Vagina (tissue), 2 donors: Measurements from ENCODE around the gene PRKAG2. TPM values are rescaled to one million over a fixed set of nuclear protein-coding genes. Genes with fewer than 3 reads are reported as not detected.

ENCODE experiments used
- DNase-seq, 2 donors: peaks; one replicate each; pipeline ENCODE4 v3.0.0-alpha.2; 2017; ENCODE audit errors: extremely low spot score in 2 of 2
- H3K27ac ChIP-seq: fragments of 200-600 bp; sonication (generic); one replicate; pipeline ENCODE4 v1.5.1; 2019
- H3K27me3 ChIP-seq: fragments of 200-600 bp; sonication (generic); one replicate; pipeline ENCODE4 v1.5.1; 2019
- H3K36me3 ChIP-seq, 2 donors: fragments of 200-600 bp; sonication (generic); one replicate each; pipeline ENCODE4 v1.5.1; 2017 to 2019
- H3K4me1 ChIP-seq: fragments of 200-600 bp; sonication (generic); one replicate; pipeline ENCODE4 v1.5.1; 2019
- H3K4me3 ChIP-seq, 2 donors: fragments of 200-600 bp; sonication (generic); 1 replicate in 1 of 2; 2 replicates in 1 of 2; pipeline ENCODE4 v1.5.1; 2016 to 2019
- H3K9me3 ChIP-seq: fragments of 200-600 bp; sonication (generic); one replicate; pipeline ENCODE4 v1.5.1; 2019
- CTCF ChIP-seq, 3 experiments: fragments of 450-650 bp in 2 of 3; fragments of 200-600 bp in 1 of 3; sonication (generic) in 1 of 3; IDR thresholded peaks; one replicate each; pipeline ENCODE4 v1.5.1; 2017 to 2019; ENCODE audit warnings: antibody characterized with exemption in 3 of 3, mild to moderate bottlenecking in 2 of 3, moderate library complexity in 2 of 3
- POLR2A ChIP-seq, 2 donors: fragments of 450-650 bp; IDR thresholded peaks; one replicate each; pipeline ENCODE4 v1.6.1; 2017; ENCODE audit warnings: antibody characterized with exemption in 2 of 2, mild to moderate bottlenecking in 2 of 2, moderate library complexity in 2 of 2
- POLR2AphosphoS5 ChIP-seq, 2 donors: sonication (generic); formaldehyde crosslinking; IDR thresholded peaks; one replicate each; pipeline ENCODE4 v1.9.0; 2017; ENCODE audit warnings: antibody characterized with exemption in 2 of 2, mild to moderate bottlenecking in 2 of 2, low read depth in 1 of 2; ENCODE audit not compliant: insufficient read depth in 1 of 2
- intact Hi-C: fragments of 100-400 bp; cut with DNase I; formaldehyde crosslinking; loops from one replicate; pipeline ENCODE4 v1.15.1; 2023
- total RNA-seq: library from RNA; depleted of rRNA; stranded (reverse); fragments of >200 nt; gene quantifications from one replicate; pipeline ENCODE4 v1.2.3, GENCODE V29; 2016

The PRKAG2 gene
- total RNA-seq, 1 donor from 2014 or later = 25.0 TPM

DNA sequence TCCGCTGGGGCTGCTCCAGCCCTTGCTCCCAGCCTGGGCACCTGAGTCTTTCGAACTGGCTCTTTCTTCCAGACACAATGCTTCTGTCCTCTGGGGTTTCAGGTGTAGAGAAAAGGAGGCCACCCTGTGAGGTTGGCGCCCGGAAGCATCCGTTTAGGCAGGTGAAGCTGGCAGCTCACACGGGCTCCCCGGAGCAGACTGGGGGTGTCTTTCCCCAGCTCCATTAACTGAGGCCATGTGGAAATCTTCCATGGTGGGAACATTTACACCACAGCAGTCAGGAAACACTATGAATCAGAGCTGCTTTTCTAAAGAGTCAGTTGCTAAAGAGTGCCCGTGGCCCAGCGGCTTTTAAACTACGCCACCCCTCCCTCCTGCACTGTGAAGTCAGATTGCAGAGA is 29.2 kb downstream of the PRKAG2 start:
- TF ChIP-seq CTCF (IDR thresholded peaks at IDR 0.05) = no peak
- TF ChIP-seq POLR2AphosphoS5 (IDR thresholded peaks at IDR 0.05; ENCODE audit: insufficient read depth in 1 of 2, low read depth in 1 of 2) = no peak
- no peak for TF ChIP-seq POLR2A (IDR thresholded peaks at IDR 0.05)
- Histone ChIP-seq H3K27me3 (no peaks in the 10 kb centered on the region), H3K9me3 (no peaks in the 10 kb centered on the region), H3K4me1 (peaks cover 21% of the 10 kb centered on the region), H3K4me3 (no peak overlapping the region), H3K36me3 (no peaks in the 10 kb centered on the region), H3K27ac (no peak overlapping the region)
- no peak for DNase-seq
- intact Hi-C loops = no loop called here

- intact Hi-C loops = no loop called here
These were observed 29.8 kb downstream of the PRKAG2 start for GRCh38 chr7:151847136-151847535.

DNA sequence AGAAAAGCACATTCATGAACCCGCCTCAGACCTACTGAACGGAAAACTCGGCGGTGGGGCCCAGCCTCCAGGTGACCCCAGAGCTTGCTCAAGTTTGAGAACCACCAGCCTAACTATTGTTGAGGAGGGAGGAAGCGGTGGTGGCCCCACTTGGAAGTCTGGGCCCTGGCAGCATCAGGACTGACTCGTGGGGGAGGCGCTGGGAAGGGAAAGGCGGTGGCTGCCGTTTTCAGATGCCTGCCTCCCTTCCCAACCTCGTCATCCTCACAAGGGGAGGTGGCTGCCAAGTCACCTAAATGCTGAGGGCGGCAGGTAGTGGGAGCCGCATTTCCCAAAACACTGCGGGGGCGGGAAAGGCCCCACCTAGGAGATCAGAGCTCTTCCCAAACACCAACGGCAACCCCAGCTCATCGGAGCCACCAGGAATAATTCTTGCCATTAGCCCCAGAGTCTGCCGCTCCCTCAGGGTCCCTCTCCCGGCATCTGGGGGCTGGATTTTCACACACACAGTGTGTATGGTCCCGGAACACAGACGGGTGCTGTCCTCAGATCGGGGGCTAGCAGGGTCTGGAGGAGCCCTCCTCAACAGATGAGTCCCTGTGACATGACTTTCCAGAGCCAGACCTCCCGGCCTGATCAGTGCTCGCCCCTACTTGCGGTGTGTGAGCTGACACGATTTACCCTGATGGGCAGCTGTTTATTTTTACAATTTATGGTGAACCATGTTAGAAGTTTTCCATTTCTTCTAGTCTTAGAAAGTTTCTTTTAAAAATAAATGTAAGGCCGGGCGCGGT is 31.3 kb downstream of the PRKAG2 start:
- H3K27ac ChIP-seq = no peak overlapping the region
- intact Hi-C loops = no loop called here
- no peaks in the 10 kb centered on the region for H3K9me3 ChIP-seq
- no peaks in the 10 kb centered on the region for H3K36me3 ChIP-seq
- no peak overlapping the region for H3K4me3 ChIP-seq
- peaks cover under 1% of the 10 kb centered on the region for H3K4me1 ChIP-seq
- no peak for DNase-seq
- H3K27me3 ChIP-seq = no peaks in the 10 kb centered on the region
- no peak for TF ChIP-seq POLR2A (IDR thresholded peaks at IDR 0.05)
- no peak for TF ChIP-seq POLR2AphosphoS5 (IDR thresholded peaks at IDR 0.05; ENCODE audit: insufficient read depth in 1 of 2, low read depth in 1 of 2)
- no peak for TF ChIP-seq CTCF (IDR thresholded peaks at IDR 0.05)

More at GRCh38 chr7:151847136-151847535, 29.8 kb downstream of the PRKAG2 start:
- no peaks in the 10 kb centered on the region for H3K36me3 ChIP-seq
- no peak for DNase-seq
- H3K4me3 ChIP-seq = no peak overlapping the region
- H3K9me3 ChIP-seq = no peaks in the 10 kb centered on the region
- H3K27me3 ChIP-seq = no peaks in the 10 kb centered on the region
- no peak overlapping the region for H3K27ac ChIP-seq
- H3K4me1 ChIP-seq = peaks cover 16% of the 10 kb centered on the region
- TF ChIP-seq POLR2AphosphoS5 (IDR thresholded peaks at IDR 0.05; ENCODE audit: insufficient read depth in 1 of 2, low read depth in 1 of 2) (no peak), CTCF (IDR thresholded peaks at IDR 0.05) (no peak), POLR2A (IDR thresholded peaks at IDR 0.05) (no peak)

DNA sequence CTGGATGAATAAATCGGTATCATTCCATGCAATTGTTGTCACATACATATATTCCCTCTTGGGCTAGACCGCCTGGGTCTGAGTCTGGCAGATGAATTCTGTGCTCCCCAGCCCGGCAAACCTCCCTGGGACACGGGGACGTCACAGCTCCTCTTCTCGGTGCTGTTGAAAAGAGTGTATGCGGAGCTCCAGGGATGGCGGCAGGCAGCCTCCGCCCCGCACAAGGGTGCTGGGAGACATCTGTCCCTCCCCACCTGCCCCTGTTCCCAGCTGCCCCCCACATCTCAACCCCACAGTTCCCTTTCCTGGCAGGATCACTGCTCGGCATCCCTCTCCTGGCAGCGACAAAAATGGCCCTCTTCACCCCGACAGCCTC is 32.1 kb downstream of the PRKAG2 start:
- Histone ChIP-seq H3K9me3 (no peaks in the 10 kb centered on the region), H3K27ac (no peak overlapping the region), H3K4me1 (no peaks in the 10 kb centered on the region), H3K36me3 (no peaks in the 10 kb centered on the region), H3K4me3 (no peak overlapping the region), H3K27me3 (no peaks in the 10 kb centered on the region)
- TF ChIP-seq POLR2AphosphoS5 (IDR thresholded peaks at IDR 0.05; ENCODE audit: insufficient read depth in 1 of 2, low read depth in 1 of 2) (no peak), CTCF (IDR thresholded peaks at IDR 0.05) (no peak), POLR2A (IDR thresholded peaks at IDR 0.05) (no peak)
- DNase-seq = no peak
- intact Hi-C loops = no loop called here

DNA sequence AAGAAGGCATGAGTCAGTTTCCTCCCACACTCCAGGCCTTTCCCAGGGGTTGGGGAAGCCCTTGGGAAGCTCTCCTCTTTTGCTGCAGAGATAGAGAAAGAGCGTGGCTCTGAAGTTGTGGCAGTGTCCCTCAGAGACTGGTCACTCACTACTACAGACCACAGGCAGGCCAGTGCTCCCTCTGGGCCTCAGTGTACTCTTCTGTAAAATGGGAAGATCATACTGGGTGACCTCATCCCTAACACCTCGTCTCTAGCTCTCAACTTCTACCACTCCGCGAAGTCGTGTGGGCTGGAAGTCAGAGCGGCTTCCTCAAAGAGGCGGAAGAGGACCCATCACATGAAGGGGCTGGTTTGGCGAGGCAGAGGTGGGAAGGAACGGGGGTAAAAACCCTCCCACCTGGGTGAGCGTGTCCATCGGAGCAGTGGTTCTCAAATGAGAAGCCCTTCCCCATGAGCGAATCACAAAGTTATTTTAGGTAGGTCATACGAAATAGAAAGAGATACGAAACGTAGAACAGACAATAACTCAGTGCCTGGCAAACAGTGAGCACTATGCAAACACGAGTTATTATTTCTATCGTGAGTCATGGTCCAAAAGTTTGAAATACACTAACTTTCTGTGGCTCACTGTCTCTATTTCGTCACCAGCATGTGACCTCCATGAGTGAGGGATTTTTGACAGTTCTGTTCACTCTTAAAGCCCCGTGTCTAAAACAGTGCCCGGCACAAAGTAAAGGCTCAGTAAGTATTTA is 32.7 kb downstream of the PRKAG2 start:
- H3K36me3 ChIP-seq = no peaks in the 10 kb centered on the region
- H3K4me1 ChIP-seq = peaks cover 5% of the 10 kb centered on the region
- intact Hi-C loops = no loop called here
- no peak for TF ChIP-seq POLR2AphosphoS5 (IDR thresholded peaks at IDR 0.05; ENCODE audit: insufficient read depth in 1 of 2, low read depth in 1 of 2)
- H3K27me3 ChIP-seq = no peaks in the 10 kb centered on the region
- no peaks in the 10 kb centered on the region for H3K9me3 ChIP-seq
- H3K4me3 ChIP-seq = no peak overlapping the region
- no peak overlapping the region for H3K27ac ChIP-seq
- DNase-seq = no peak
